Calu3 (cell line): ENCODE measurements around the gene PBX1. TPM values are rescaled to one million over a fixed set of nuclear protein-coding genes. Genes with fewer than 3 reads are reported as not detected.

Experiments
- BruUV-seq: library from RNA; stranded (reverse); fragments of 400-500 nt; replicated peaks from 2 replicates; lab custom pipeline; 2021; lab: Mats Ljungman, UMichigan
- CTCF ChIA-PET: fragments of 300-600 bp; sonication (Branson Sonifier 250); formaldehyde crosslinking; loops from one replicate; lab custom pipeline; 2022; ENCODE audit warnings: antibody characterized with exemption; lab: Charles Lee
- DNase-seq: peaks from one replicate; pipeline ENCODE4 v3.0.0; 2022
- H3K27ac Mint-ChIP-seq: one replicate; pipeline ENCODE4 v1.8.0; 2022; ENCODE audit warnings: mixed read lengths; ENCODE audit not compliant: unreplicated experiment
- H3K27me3 Mint-ChIP-seq: one replicate; pipeline ENCODE4 v1.8.0; 2022; ENCODE audit warnings: mixed read lengths; ENCODE audit not compliant: unreplicated experiment
- H3K36me3 Mint-ChIP-seq: one replicate; pipeline ENCODE4 v1.8.0; 2022; ENCODE audit warnings: mild to moderate bottlenecking, moderate library complexity, mixed read lengths; ENCODE audit not compliant: insufficient read depth, unreplicated experiment
- H3K4me1 Mint-ChIP-seq: one replicate; pipeline ENCODE4 v1.8.0; 2022; ENCODE audit warnings: mild to moderate bottlenecking, low read depth, mixed read lengths; ENCODE audit not compliant: unreplicated experiment
- H3K4me3 Mint-ChIP-seq: one replicate; pipeline ENCODE4 v1.8.0; 2022; ENCODE audit warnings: mild to moderate bottlenecking, low read depth, moderate library complexity, mixed read lengths; ENCODE audit not compliant: unreplicated experiment
- H3K9me3 Mint-ChIP-seq: one replicate; pipeline ENCODE4 v1.8.0; 2022; ENCODE audit warnings: low read depth, mixed read lengths; ENCODE audit not compliant: unreplicated experiment
- CTCF ChIP-seq: fragments of 200-600 bp; IDR thresholded peaks from one replicate; pipeline ENCODE4 v1.8.0; 2022; ENCODE audit warnings: antibody characterized with exemption; ENCODE audit not compliant: unreplicated experiment
- intact Hi-C: fragments of 100-400 bp; cut with micrococcal nuclease; formaldehyde crosslinking; loops from one replicate; pipeline ENCODE4 v1.10.0; 2022; ENCODE audit not compliant: unreplicated experiment
- total RNA-seq: library from RNA; stranded (reverse); gene quantifications from 2 replicates; pipeline ENCODE4 v1.2.3, GENCODE V29; 2022

Gene PBX1
- total RNA-seq, 1 experiment from 2014 or later, result 22.5 TPM

GRCh38 chr1:164708596-164708995 is 149.6 kb downstream of the PBX1 start:
- TF ChIP-seq CTCF, result no peak
- Mint-ChIP-seq H3K27ac (no peak overlapping the region), H3K9me3 (no peaks in the 10 kb centered on the region), H3K36me3 (peaks cover 5% of the 10 kb centered on the region), H3K4me1 (peaks cover 17% of the 10 kb centered on the region), H3K4me3 (no peak overlapping the region), H3K27me3 (no peaks in the 10 kb centered on the region)
- CTCF ChIA-PET, result interaction anchor here (0.6 kb wide), 1 partner anchor 49 kb away, joined by 3 read pairs; no protein-coding TSS in a partner anchor
- intact Hi-C loops, result no loop called here
- BruUV-seq, result no TSS peak
- no peak for DNase-seq

- Mint-ChIP-seq H3K4me3 (no peak overlapping the region), H3K36me3 (peaks cover 5% of the 10 kb centered on the region), H3K27ac (no peak overlapping the region), H3K27me3 (no peaks in the 10 kb centered on the region), H3K9me3 (no peaks in the 10 kb centered on the region), H3K4me1 (peaks cover 17% of the 10 kb centered on the region)
- intact Hi-C loops, result no loop called here
- TF ChIP-seq CTCF, result no peak
- CTCF ChIA-PET, result no interaction called here
- no TSS peak for BruUV-seq
- DNase-seq, result no peak
These were observed 150.1 kb downstream of the PBX1 start for GRCh38 chr1:164709126-164709525.

- H3K27ac Mint-ChIP-seq, result no peak overlapping the region
- intact Hi-C loops, result no loop called here
- TF ChIP-seq CTCF, result no peak
- H3K4me3 Mint-ChIP-seq, result no peak overlapping the region
- CTCF ChIA-PET, result no interaction called here
- DNase-seq, result no peak
- no peaks in the 10 kb centered on the region for H3K9me3 Mint-ChIP-seq
- no TSS peak for BruUV-seq
- H3K36me3 Mint-ChIP-seq, result peaks cover 5% of the 10 kb centered on the region
- H3K4me1 Mint-ChIP-seq, result peaks cover 17% of the 10 kb centered on the region
- H3K27me3 Mint-ChIP-seq, result no peaks in the 10 kb centered on the region
These were observed 150.7 kb downstream of the PBX1 start for GRCh38 chr1:164709541-164710278.

GRCh38 chr1:164712131-164713036 is 153.4 kb downstream of the PBX1 start:
- Mint-ChIP-seq H3K4me3 (no peak overlapping the region), H3K9me3 (no peaks in the 10 kb centered on the region), H3K4me1 (peaks cover 7% of the 10 kb centered on the region), H3K27me3 (no peaks in the 10 kb centered on the region), H3K36me3 (peaks cover 1% of the 10 kb centered on the region), H3K27ac (no peak overlapping the region)
- CTCF ChIA-PET, result no interaction called here
- DNase-seq, result no peak
- BruUV-seq, result no TSS peak
- no peak for TF ChIP-seq CTCF
- intact Hi-C loops, result no loop called here
